Activated T-helper 2 cell treated with anti-CD3 and anti-CD28 coated beads, Interferon-gamma antibody, Interleukin-2, Interleukin-4, amounts not matched to agents 10 μg/mL and 5 μg/mL and 100 μg/mL, durations not matched to agents 14 hours and 24 hours and 36 hours (primary cell): Measurements from ENCODE around the gene NFYA. TPM values are rescaled to one million over a fixed set of nuclear protein-coding genes. Genes with fewer than 3 reads are reported as not detected.
A peak's percentile ranks its signal among the peaks of the same experiment; 100 is the strongest.

Experiments used
- DNase-seq: peaks from one replicate; pipeline ENCODE4 v3.0.0; 2021; ENCODE audit warnings: low spot score
- H3K27ac Mint-ChIP-seq: one replicate; pipeline ENCODE4 v1.8.0; 2021; ENCODE audit warnings: mixed read lengths
- H3K27me3 Mint-ChIP-seq: one replicate; pipeline ENCODE4 v1.8.0; 2021; ENCODE audit warnings: low read depth, mixed read lengths
- H3K36me3 Mint-ChIP-seq: one replicate; pipeline ENCODE4 v1.8.0; 2021; ENCODE audit warnings: low read depth, mixed read lengths
- H3K4me1 Mint-ChIP-seq: one replicate; pipeline ENCODE4 v1.8.0; 2021; ENCODE audit warnings: low read depth, mixed read lengths
- H3K4me3 Mint-ChIP-seq: one replicate; pipeline ENCODE4 v1.8.0; 2021; ENCODE audit warnings: low read depth, mild to moderate bottlenecking, moderate library complexity, mixed read lengths
- H3K9me3 Mint-ChIP-seq: one replicate; pipeline ENCODE4 v1.8.0; 2021; ENCODE audit warnings: mixed read lengths
- intact Hi-C: fragments of 100-400 bp; cut with micrococcal nuclease; formaldehyde crosslinking; loops from one replicate; pipeline ENCODE4 v1.15.1; 2023
- total RNA-seq: library from RNA; stranded (reverse); gene quantifications from 2 replicates; pipeline ENCODE4 v1.2.3, GENCODE V29; 2022

Gene NFYA
- total RNA-seq, 1 donor from 2014 or later, result 28.2 TPM

DNA sequence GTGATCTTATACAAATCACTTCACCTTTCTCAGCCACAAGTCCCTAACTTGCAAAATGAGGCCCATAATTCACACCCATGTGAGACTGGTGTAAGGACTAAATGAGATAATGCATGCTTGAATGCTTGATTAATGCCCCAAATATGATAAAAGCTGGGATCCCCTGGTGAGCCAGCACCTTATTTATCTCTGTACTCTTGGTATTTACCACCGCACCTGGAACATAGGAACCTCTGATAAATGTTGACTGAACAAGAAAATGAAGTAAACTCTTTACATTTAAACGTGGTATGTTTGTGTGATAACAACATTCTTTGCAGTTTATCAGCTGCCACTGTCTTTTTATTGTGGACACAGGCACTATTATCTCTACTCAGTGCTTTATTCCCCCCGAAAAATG lies 22.2 kb upstream of the NFYA start:
- Mint-ChIP-seq H3K36me3 (peaks cover 9% of the 10 kb centered on the region), H3K4me1 (peaks cover 12% of the 10 kb centered on the region), H3K27me3 (no peaks in the 10 kb centered on the region), H3K4me3 (no peak overlapping the region), H3K9me3 (peaks cover 3% of the 10 kb centered on the region), H3K27ac (no peak overlapping the region)
- DNase-seq, result no peak
- intact Hi-C loops, result no loop called here

DNA sequence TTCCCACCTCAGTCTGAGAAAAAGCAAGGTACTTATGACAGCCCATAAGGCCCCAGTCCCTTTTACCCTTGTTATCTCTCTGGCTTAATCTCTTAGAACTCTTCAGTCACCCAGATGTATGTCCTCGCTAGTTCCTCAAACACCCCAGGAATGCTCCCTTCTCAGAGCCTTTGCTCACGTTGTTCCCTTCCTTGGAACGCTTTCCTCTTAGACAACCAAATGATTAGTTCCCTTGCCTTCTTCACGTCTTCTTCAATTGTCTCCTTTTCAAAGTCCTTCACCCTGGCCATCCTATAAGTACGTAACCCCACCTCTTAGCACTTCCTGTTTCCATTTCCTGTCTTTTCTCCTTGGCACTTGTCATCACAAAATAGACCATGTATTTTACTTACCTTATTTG lies 20.9 kb upstream of the NFYA start:
- no peak for DNase-seq
- Mint-ChIP-seq H3K27me3 (no peaks in the 10 kb centered on the region), H3K9me3 (peaks cover 3% of the 10 kb centered on the region), H3K4me1 (peaks cover 12% of the 10 kb centered on the region), H3K27ac (peak overlapping the region; percentile 78), H3K4me3 (no peak overlapping the region), H3K36me3 (peaks cover 9% of the 10 kb centered on the region)
- intact Hi-C loops, result no loop called here

DNA sequence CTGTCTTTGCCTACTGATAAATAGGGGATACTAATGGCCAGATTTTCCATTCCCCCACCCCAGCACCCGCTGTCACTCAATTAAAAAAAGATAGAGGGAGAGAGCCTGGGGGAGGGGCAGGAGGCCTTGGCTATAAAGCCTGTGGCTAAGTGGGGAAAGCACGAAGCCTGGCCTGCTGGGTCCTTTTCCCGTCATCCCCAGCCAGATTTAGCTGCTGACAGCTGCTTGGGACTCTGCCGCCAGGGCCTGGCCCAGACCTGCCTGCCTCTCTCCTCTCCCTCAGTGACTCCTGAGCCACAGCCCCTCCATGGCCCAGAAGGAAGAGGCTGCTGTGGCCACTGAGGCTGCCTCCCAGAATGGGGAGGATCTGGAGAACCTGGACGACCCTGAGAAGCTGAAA lies 19.7 kb upstream of the NFYA start, which contains the start of gene APOBEC2:
Gene APOBEC2, plus strand, starts transcription at position 162 of the 400 bp plus-strand sequence. Its CDS starts 146 bp downstream, at position 308.
- Mint-ChIP-seq H3K27me3 (no peaks in the 10 kb centered on the region), H3K9me3 (peaks cover 3% of the 10 kb centered on the region), H3K4me1 (peaks cover 12% of the 10 kb centered on the region), H3K36me3 (peaks cover 9% of the 10 kb centered on the region), H3K27ac (peak within 1 kb of the TSS; percentile 78), H3K4me3 (no peak within 1 kb of the TSS)
- DNase-seq, result no peak
- intact Hi-C loops, result no loop called here

DNA sequence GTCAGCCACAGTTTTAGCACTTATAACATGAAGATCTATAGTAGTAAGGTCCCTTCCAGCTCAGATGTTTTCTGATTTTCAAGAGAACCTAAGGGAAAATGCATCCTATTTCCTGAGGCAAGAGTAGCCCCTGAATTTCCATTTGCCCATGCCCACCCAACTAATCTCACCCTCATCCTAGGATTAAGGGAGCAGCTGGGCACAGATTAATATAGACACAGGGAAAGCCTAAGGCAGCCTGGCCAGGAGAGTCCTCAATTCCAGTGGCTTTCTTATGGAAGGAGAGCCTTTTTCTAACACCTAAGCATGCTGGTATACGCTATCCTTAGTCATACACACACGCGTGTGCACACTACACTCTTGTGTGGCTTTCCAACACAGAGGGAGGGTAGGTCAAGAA lies 18.3 kb upstream of the NFYA start:
- H3K36me3 Mint-ChIP-seq, result peaks cover 9% of the 10 kb centered on the region
- no peak overlapping the region for H3K27ac Mint-ChIP-seq
- H3K27me3 Mint-ChIP-seq, result no peaks in the 10 kb centered on the region
- peaks cover 16% of the 10 kb centered on the region for H3K4me1 Mint-ChIP-seq
- peaks cover 3% of the 10 kb centered on the region for H3K9me3 Mint-ChIP-seq
- no peak overlapping the region for H3K4me3 Mint-ChIP-seq
- intact Hi-C loops, result no loop called here
- DNase-seq, result no peak

DNA sequence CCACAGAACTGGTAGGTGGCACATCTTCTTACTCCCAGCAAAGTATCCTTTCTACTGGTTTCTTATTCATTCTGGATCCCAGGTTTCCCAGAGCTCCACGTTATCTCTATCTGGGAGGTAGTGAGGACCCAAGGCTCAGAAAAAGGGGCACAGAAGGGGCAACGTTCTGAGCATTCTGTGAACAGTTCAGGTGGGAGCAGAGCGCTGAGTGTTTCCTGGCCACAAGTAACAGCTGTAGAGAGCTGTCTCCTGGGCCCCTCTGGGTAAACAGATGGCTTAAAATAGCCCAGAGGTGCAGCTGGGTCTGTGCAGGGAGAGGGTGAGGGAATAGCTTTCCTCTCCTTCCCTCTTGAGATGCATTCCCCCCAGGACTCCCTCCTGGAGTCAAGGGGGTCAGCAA lies 17.6 kb upstream of the NFYA start:
- intact Hi-C loops, result no loop called here
- DNase-seq, result no peak
- peaks cover 3% of the 10 kb centered on the region for H3K9me3 Mint-ChIP-seq
- no peaks in the 10 kb centered on the region for H3K27me3 Mint-ChIP-seq
- H3K4me3 Mint-ChIP-seq, result no peak overlapping the region
- no peak overlapping the region for H3K27ac Mint-ChIP-seq
- peaks cover 9% of the 10 kb centered on the region for H3K36me3 Mint-ChIP-seq
- peaks cover 16% of the 10 kb centered on the region for H3K4me1 Mint-ChIP-seq

DNA sequence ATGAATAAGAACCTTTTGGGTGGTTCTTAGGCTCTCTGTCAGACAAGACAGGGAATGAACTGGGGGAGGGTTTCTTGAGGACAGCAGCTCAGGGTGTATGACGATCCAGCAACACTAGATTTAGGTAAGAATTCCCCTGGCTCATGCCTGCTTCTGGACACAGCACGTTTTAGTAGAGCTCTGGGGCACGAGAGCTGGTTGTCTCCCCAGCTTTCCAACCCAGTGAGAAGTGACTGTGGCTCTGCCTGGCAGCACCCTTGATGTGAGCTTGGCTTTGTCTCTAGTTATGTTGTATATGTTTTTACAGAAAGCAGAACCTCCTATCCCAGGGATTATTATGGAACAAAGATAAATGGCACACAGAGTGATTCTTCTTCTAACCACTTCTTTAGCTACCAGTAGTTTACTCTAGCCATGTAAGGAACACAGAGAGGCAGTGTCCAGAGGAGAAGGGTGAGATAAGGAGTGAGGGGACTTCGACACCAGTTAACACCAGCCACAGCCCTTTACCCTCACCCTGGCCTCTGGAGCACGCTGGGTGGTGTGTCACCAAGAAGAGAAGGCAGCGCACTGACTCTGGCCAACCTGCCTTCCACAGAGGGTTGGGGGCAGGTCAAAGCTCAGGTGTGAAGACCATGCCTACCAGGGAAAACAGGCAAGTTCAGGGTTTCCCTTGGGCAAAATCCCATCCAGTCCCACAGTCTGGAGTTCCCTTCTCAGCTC lies 15.8 kb upstream of the NFYA start:
- no peak overlapping the region for H3K4me3 Mint-ChIP-seq
- H3K27me3 Mint-ChIP-seq, result no peaks in the 10 kb centered on the region
- intact Hi-C loops, result no loop called here

DNA sequence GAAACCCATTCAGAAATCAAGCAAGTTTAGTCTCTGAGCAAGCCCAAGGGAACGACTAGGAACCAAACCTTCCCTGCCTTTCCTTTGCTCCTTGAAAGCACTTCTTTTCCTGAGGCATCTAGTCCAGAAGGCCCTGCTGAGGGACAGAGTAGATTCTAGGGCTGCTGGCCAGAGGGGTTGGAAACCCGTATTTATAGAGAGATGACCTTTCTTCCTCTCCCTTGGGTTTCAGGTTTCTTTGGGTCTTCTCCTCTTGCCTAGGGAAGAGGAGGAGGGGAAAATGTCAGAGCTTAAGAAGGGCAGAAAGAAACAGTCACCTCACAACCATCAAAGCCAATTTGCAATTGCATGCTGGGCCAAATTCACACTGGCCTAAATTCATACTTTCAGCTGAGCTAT lies 14.0 kb upstream of the NFYA start:
- intact Hi-C loops, result no loop called here
- Mint-ChIP-seq H3K4me3 (no peak overlapping the region), H3K9me3 (no peaks in the 10 kb centered on the region), H3K27ac (no peak overlapping the region), H3K36me3 (peaks cover 15% of the 10 kb centered on the region), H3K27me3 (no peaks in the 10 kb centered on the region), H3K4me1 (peaks cover 4% of the 10 kb centered on the region)
- no peak for DNase-seq

More for the DNA sequence above, 15.8 kb upstream of the NFYA start:
- no peak overlapping the region for H3K27ac Mint-ChIP-seq
- no peak for DNase-seq
- peaks cover 9% of the 10 kb centered on the region for H3K36me3 Mint-ChIP-seq
- peaks cover under 1% of the 10 kb centered on the region for H3K9me3 Mint-ChIP-seq
- peaks cover 12% of the 10 kb centered on the region for H3K4me1 Mint-ChIP-seq

DNA sequence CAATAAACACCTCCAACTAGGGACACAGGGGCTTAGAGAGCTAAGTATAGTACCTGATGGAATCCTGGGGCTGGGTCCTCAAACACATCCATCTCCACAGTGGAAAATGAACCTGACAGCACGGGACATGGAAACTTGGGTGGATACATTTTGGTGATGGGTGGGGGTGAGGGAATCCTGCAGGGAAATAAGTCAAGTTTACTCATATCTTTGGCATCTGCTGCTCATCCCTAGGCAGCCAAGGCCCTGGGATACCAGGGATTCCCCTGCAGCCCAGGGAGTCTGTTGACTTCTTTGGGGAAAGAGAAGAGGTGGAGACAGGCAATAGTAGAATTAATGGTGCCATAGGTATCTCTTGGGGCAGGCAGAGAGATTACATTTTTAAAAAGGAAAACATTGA lies 13.2 kb upstream of the NFYA start:
- no peaks in the 10 kb centered on the region for H3K27me3 Mint-ChIP-seq
- intact Hi-C loops, result no loop called here
- peaks cover 21% of the 10 kb centered on the region for H3K36me3 Mint-ChIP-seq
- H3K4me3 Mint-ChIP-seq, result no peak overlapping the region
- no peaks in the 10 kb centered on the region for H3K9me3 Mint-ChIP-seq
- H3K4me1 Mint-ChIP-seq, result peaks cover 4% of the 10 kb centered on the region
- DNase-seq, result no peak
- no peak overlapping the region for H3K27ac Mint-ChIP-seq

DNA sequence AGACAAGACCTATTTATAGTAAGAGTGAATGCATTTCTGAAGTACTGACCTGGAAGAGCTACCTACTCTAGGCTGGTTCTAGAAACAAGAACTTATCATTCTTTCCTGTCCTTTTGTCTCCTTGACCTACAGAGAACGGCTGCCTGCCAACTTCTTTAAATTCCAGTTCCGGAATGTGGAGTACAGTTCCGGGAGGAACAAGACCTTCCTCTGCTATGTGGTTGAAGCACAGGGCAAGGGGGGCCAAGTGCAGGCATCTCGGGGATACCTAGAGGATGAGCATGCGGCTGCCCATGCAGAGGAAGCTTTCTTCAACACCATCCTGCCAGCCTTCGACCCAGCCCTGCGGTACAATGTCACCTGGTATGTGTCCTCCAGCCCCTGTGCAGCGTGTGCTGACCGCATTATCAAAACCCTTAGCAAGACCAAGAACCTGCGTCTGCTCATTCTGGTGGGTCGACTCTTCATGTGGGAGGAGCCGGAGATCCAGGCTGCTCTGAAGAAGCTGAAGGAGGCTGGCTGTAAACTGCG lies 11.5 kb upstream of the NFYA start:
- Mint-ChIP-seq H3K4me1 (peaks cover 6% of the 10 kb centered on the region), H3K9me3 (no peaks in the 10 kb centered on the region), H3K27ac (no peak overlapping the region), H3K27me3 (no peaks in the 10 kb centered on the region), H3K36me3 (peaks cover 35% of the 10 kb centered on the region), H3K4me3 (no peak overlapping the region)
- intact Hi-C loops, result no loop called here
- no peak for DNase-seq

DNA sequence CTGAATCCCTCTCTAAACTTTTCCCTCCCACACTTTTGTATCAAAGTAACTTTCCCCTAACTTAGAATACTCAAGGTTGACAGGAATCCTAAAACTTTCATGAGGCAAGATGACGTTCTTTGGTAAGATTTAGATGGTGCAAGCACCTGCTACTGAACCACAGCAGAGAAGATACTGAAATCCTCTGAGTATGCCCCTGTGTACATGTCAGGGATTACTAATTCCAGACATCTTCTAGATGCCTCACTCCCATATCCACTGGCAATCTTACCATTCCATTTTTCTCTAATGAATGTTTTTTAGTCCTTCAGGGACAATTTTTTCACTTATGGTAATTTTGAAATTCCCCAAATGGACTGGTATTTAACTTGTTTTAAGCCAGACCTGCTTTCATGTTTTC lies 10.7 kb upstream of the NFYA start:
- H3K36me3 Mint-ChIP-seq, result peaks cover 43% of the 10 kb centered on the region
- H3K4me1 Mint-ChIP-seq, result peaks cover 12% of the 10 kb centered on the region
- DNase-seq, result no peak
- intact Hi-C loops, result no loop called here
- no peak overlapping the region for H3K27ac Mint-ChIP-seq
- no peak overlapping the region for H3K4me3 Mint-ChIP-seq
- no peaks in the 10 kb centered on the region for H3K27me3 Mint-ChIP-seq
- no peaks in the 10 kb centered on the region for H3K9me3 Mint-ChIP-seq

DNA sequence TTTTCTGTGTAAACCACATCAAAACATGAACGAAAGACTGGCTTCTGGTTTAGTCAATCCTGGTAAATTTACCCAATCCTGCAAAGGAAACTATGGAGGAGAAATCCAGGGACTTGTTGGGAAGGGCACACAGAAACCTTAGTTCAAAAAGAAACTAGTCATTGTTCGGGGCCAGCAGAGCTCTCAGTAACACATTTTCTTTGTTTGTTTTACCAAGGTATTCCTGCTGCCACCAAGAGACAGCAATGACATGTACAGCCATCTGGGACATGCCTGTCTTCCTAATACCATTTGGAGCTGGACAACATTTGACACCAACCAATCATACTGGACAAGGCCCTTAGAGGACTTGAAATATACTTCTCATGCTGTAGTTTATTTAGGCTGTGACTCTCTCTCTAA lies 8.9 kb upstream of the NFYA start:
- Mint-ChIP-seq H3K9me3 (no peaks in the 10 kb centered on the region), H3K4me3 (no peak overlapping the region), H3K4me1 (peaks cover 19% of the 10 kb centered on the region), H3K27me3 (no peaks in the 10 kb centered on the region), H3K27ac (no peak overlapping the region), H3K36me3 (peaks cover 57% of the 10 kb centered on the region)
- intact Hi-C loops, result no loop called here
- DNase-seq, result no peak

DNA sequence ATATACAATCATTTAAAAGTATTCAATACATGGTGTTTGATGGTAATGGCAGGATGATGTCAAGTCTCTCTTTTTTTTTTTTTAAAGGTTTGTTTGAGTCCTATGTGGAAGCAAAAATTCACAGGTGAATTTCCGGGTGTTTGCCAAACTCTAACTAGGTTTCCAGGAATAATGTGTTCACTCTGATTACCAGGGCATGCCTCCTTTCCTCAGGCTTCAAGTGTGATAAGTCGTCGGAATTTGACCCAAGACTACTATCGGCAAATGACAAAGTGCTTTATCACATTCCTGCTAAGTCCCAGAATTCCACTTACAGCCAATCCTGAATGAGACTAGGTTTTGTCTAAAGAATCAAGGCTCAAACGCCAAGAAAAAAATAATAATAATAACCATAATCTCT lies 7.9 kb upstream of the NFYA start:
- DNase-seq, result no peak
- no peak overlapping the region for H3K4me3 Mint-ChIP-seq
- intact Hi-C loops, result no loop called here
- H3K27me3 Mint-ChIP-seq, result no peaks in the 10 kb centered on the region
- H3K27ac Mint-ChIP-seq, result no peak overlapping the region
- H3K9me3 Mint-ChIP-seq, result no peaks in the 10 kb centered on the region
- H3K36me3 Mint-ChIP-seq, result peaks cover 65% of the 10 kb centered on the region
- peaks cover 26% of the 10 kb centered on the region for H3K4me1 Mint-ChIP-seq

DNA sequence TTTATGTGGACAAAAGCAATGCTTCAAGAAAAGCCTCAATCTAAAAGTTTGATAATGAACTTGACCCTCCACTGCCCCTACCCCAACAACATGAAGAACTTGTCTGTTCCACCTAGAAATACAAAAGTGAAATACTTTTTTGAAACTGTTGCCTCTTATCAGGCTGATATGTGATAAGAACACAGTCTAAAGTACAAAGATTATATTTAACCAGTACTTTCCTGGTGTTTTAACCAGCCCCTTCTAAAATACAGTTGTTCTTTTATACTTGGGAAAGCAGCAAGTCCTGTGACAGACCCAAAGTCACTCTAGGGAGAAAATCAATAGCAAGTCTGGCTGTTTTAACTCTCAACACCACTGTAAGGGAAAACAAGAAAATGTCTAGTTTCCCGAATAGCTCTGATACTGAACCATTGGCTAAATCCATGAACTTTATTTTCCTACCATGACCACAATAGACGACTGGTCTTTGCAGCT lies 7.2 kb upstream of the NFYA start:
- H3K4me1 Mint-ChIP-seq, result peaks cover 30% of the 10 kb centered on the region
- DNase-seq, result no peak
- H3K27ac Mint-ChIP-seq, result no peak overlapping the region
- H3K27me3 Mint-ChIP-seq, result no peaks in the 10 kb centered on the region
- no peak overlapping the region for H3K4me3 Mint-ChIP-seq
- peaks cover 73% of the 10 kb centered on the region for H3K36me3 Mint-ChIP-seq
- intact Hi-C loops, result no loop called here
- H3K9me3 Mint-ChIP-seq, result no peaks in the 10 kb centered on the region
